T-cell (primary cell): ENCODE data around the gene SLC22A23. TPM values are rescaled to one million over a fixed set of nuclear protein-coding genes. Genes with fewer than 3 reads are reported as not detected.
A peak's percentile ranks its signal among the peaks of the same experiment; 100 is the strongest.

Experiments used
- ATAC-seq, 4 experiments: fragments of 200-7000 bp in 3 of 4; fragments of 150-1000 bp in 1 of 4; cut with Tn5 transposase; replicated peaks in 1 of 4; 1 replicate in 3 of 4; 2 replicates in 1 of 4; pipeline ENCODE4 v1.10.0; 2021; ENCODE audit warnings: moderate library complexity in 3 of 4, mild to moderate bottlenecking in 2 of 4, moderate number of reproducible peaks in 1 of 4
- CTCF ChIA-PET, 2 donors: fragments of 300-600 bp; sonication (Branson Sonifier 250); formaldehyde crosslinking; loops; one replicate each; lab custom pipeline; 2022; ENCODE audit warnings: antibody characterized with exemption in 2 of 2; lab: Charles Lee
- POLR2A ChIA-PET, 2 donors: fragments of 300-600 bp; sonication (Branson Sonifier 250); formaldehyde crosslinking; loops; one replicate each; lab custom pipeline; 2022; ENCODE audit warnings: antibody characterized with exemption in 2 of 2; lab: Charles Lee
- DNase-seq, 35 experiments: peaks; one replicate each; pipeline versions ENCODE4 v3.0.0 to v3.0.0-alpha.2; 2013 to 2023
- H3K27ac ChIP-seq: one replicate; pipeline ENCODE4 v1.5.1; 2013; ENCODE audit warnings: low read length
- H3K27me3 ChIP-seq, 2 experiments: replicated peaks in 1 of 2; 1 replicate in 1 of 2; 2 replicates in 1 of 2; pipeline versions ENCODE4 v1.6.1 to v1.7.0; 2013; ENCODE audit warnings: low read length in 1 of 2, mixed read lengths in 1 of 2; ENCODE audit not compliant: control insufficient read depth in 2 of 2, insufficient read depth in 2 of 2; ENCODE audit errors: extremely low read depth in 1 of 2
- H3K36me3 ChIP-seq, 2 donors: 1 replicate in 1 of 2; 2 replicates in 1 of 2; pipeline versions ENCODE4 v1.6.1 to v1.7.0; 2013; ENCODE audit warnings: low read length in 1 of 2; ENCODE audit not compliant: control insufficient read depth in 2 of 2, insufficient read depth in 1 of 2; ENCODE audit errors: extremely low read depth in 1 of 2
- H3K4me1 ChIP-seq, 2 experiments: 1 replicate in 1 of 2; 2 replicates in 1 of 2; pipeline versions ENCODE4 v1.6.1 to v1.7.0; 2013; ENCODE audit warnings: low read length in 2 of 2, mixed read lengths in 1 of 2; ENCODE audit not compliant: insufficient read depth in 2 of 2, control insufficient read depth in 1 of 2; ENCODE audit errors: extremely low read depth in 1 of 2
- H3K4me3 ChIP-seq, 2 donors: 1 replicate in 1 of 2; 2 replicates in 1 of 2; pipeline versions ENCODE4 v1.5.1 to v1.7.0; 2013; ENCODE audit warnings: mild to moderate bottlenecking in 2 of 2, low read length in 1 of 2, moderate library complexity in 1 of 2; ENCODE audit not compliant: control insufficient read depth in 1 of 2; ENCODE audit errors: extremely low read depth in 1 of 2
- H3K9me3 ChIP-seq: 2 replicates; pipeline ENCODE4 v1.7.0; 2013
- H3K27ac Mint-ChIP-seq, 2 donors: one replicate each; pipeline ENCODE4 v1.8.0; 2020 to 2021; ENCODE audit warnings: mild to moderate bottlenecking in 2 of 2, mixed read lengths in 2 of 2
- H3K27me3 Mint-ChIP-seq, 2 donors: one replicate each; pipeline ENCODE4 v1.8.0; 2021 to 2022; ENCODE audit warnings: mixed read lengths in 2 of 2
- H3K36me3 Mint-ChIP-seq: one replicate; pipeline ENCODE4 v1.8.0; 2021; ENCODE audit warnings: mixed read lengths
- H3K4me1 Mint-ChIP-seq, 3 donors: one replicate each; pipeline ENCODE4 v1.8.0; 2020 to 2022; ENCODE audit warnings: mixed read lengths in 3 of 3, mild to moderate bottlenecking in 1 of 3
- H3K4me3 Mint-ChIP-seq, 3 donors: one replicate each; pipeline ENCODE4 v1.8.0; 2020 to 2022; ENCODE audit warnings: mild to moderate bottlenecking in 3 of 3, mixed read lengths in 3 of 3, moderate library complexity in 3 of 3
- H3K9me3 Mint-ChIP-seq, 3 donors: one replicate each; pipeline ENCODE4 v1.8.0; 2020 to 2022; ENCODE audit warnings: mixed read lengths in 3 of 3
- WGBS: methylation state at CpG from one replicate; pipeline ENCODE4 v1.1.5; 2013; ENCODE audit warnings: missing lambda C conversion rate; ENCODE audit not compliant: insufficient coverage; 5-methylcytosine and 5-hydroxymethylcytosine counted together
- total RNA-seq, 35 experiments: library from RNA in 6 of 35; stranded (reverse) in 6 of 35; fragments of 120-200 nt in 1 of 35; gene quantifications; one replicate each; pipeline versions ENCODE4 v1.2.1 to v1.2.4 and lab custom pipeline; 2013 to 2026

The SLC22A23 gene
- total RNA-seq, 5 donors from 2014 or later (not counting 1 experiment from before 2014, with no cell fraction given), result 6.2 to 14.8 (median 12.1) TPM

DNA sequence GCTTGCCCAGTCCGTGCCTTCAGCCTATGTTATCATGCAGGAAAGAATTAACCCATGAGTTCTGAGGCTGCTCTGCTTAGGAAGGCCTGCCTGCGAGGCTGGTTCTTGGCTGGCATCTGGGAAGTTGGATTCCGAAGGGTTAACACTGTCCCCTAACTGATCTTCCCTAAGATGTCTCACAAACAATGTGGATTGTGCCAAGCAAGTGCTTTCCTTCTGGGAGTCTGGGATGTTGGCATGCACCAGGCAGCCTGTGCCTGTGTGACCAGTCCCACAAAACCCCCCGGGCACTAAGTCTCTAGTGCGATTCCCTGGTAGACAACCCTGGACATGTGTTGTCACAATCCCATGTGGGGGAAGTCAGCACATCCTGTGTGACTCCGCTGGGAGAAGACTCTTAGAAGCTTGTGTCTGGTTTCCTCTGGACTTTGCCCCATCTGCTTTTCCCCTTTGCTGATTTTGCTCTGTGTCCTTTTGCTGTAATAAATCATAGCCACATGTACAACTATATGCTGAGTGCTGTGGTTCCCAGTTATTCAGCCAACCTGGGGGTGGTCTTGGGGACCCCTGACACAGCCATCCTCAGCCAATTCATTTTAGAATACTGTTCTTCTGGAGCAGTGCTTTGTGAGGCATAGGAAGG, 83.8 kb downstream of the SLC22A23 start:
- WGBS, result 83% methylated on average over 6 of the region's 6 CpGs
- H3K36me3 Mint-ChIP-seq, result no peaks in the 10 kb centered on the region

DNA sequence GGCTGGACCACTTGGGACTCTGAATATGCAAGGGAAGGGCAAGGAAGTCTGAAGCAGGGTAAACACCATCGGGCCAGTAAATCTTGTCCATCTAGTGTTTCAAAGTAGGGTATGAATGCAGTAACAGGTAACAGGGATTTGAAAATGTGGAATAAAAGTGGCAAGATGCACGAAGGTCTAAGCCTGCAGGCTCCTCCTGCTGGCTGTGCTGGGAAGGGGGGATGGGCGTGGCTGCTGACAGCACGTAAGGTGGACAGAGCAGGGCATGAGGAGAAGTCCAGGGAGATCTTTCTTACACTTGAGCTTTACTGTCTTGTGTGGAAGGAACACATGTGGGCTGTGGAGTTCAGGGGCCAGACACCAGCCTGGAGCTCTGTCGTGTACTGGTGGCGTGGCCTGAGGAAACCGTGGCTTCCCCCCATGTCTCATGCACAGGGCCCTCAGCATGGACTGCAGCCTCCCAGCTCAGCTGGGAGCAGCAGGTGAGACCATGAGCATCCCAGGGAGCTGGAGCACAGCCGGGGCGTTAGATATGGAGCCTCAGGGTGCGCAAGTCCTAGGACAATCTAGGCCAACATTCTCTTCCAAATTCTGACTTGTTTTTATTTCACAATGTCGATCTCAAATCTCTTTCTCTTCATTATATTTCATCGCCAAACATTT, 84.5 kb downstream of the SLC22A23 start:
- peaks cover 21 to 48% (median 46%) of the 10 kb centered on the region in 3 donors for H3K4me1 Mint-ChIP-seq

More for the DNA sequence above, 83.8 kb downstream of the SLC22A23 start:
- DNase-seq (no peak), ATAC-seq (no peak)
- Mint-ChIP-seq H3K4me3 (no peak overlapping the region), H3K4me1 (peaks cover 24 to 53% (median 52%) of the 10 kb centered on the region in 3 donors), H3K27me3 (peaks cover 0 to under 1% of the 10 kb centered on the region in 2 donors), H3K27ac (peak overlapping the region in 1 of 2 donors; percentile 34), H3K9me3 (no peaks in the 10 kb centered on the region)
- H3K27ac ChIP-seq, result no peak overlapping the region
- peaks cover 0 to 7% of the 10 kb centered on the region in 2 experiments for H3K27me3 ChIP-seq
- peaks cover 11 to 29% of the 10 kb centered on the region in 2 experiments for H3K4me1 ChIP-seq
- CTCF ChIA-PET, result no interaction called here
- no peaks in the 10 kb centered on the region for H3K9me3 ChIP-seq
- H3K36me3 ChIP-seq, result no peaks in the 10 kb centered on the region
- H3K4me3 ChIP-seq, result no peak overlapping the region
- POLR2A ChIA-PET, result no interaction called here

DNA sequence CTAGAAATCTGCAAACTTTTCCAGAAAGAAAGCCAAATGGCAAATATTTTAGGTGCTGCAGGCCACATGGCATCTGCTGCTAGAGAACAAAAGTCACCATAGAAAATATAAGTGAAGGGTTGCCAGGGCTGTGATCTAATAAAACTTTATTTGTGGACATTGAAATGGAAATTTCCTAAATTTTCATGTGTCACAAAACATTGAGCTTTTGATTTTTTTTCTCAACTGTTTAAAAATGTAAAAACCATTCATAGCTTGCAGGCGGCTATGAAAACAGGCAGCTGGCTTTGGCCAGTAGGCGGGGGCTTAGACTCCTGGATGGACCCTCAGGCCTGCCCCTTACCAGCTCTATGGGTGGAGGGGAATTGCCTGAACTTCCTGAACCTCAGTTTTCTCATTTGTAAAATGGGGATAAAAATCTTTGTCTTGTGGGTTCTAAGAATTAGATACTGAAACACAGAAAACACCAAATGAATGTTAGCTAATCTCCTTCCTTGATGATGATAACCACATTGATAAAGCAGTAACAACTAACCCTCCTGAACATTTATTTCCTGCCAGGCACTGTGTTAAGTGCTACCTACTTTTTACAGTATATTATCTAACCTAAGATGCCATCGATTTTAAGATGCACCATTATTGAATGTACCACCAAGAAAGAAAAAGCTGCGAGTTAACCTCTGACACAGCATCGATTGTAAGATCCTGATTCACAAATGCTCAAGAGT, 85.5 kb downstream of the SLC22A23 start:
- H3K36me3 ChIP-seq, result no peaks in the 10 kb centered on the region
- no peaks in the 10 kb centered on the region for H3K27me3 Mint-ChIP-seq
- peak in 2 of 4 experiments; percentile 23 to 56 for ATAC-seq
- WGBS, result no CpG with 5 or more reads among the region's 5 CpGs
- peak overlapping the region; percentile 50 to 90 for H3K27ac Mint-ChIP-seq
- DNase-seq, result no peak
- no peaks in the 10 kb centered on the region for H3K36me3 Mint-ChIP-seq
- no peaks in the 10 kb centered on the region for H3K27me3 ChIP-seq
- POLR2A ChIA-PET, result interaction anchor here (0.8 to 1.8 kb wide), 3 partner anchors 9 to 84 kb away, joined by 3 to 6 read pairs (median 3); no protein-coding TSS in a partner anchor
- peak overlapping the region; percentile 50 for H3K27ac ChIP-seq
- no peak overlapping the region for H3K4me3 ChIP-seq
- no peaks in the 10 kb centered on the region for H3K9me3 Mint-ChIP-seq
- peak overlapping the region in 1 of 3 donors; percentile 46 for H3K4me3 Mint-ChIP-seq
- CTCF ChIA-PET, result interaction anchor here in 1 of 2 donors (0.7 kb wide), 2 partner anchors 52 to 214 kb away, joined by 3 read pairs; partner anchors contain the start of gene TUBB2A
- no peaks in the 10 kb centered on the region for H3K9me3 ChIP-seq
- H3K4me1 Mint-ChIP-seq, result peaks cover 20 to 42% (median 39%) of the 10 kb centered on the region in 3 donors
- peaks cover 11 to 21% of the 10 kb centered on the region in 2 experiments for H3K4me1 ChIP-seq

More for the DNA sequence above, 84.5 kb downstream of the SLC22A23 start:
- POLR2A ChIA-PET, result interaction anchor here in 1 of 2 donors (1.8 kb wide), 1 partner anchor 16 kb away, joined by 6 read pairs; no protein-coding TSS in a partner anchor
- Histone ChIP-seq H3K4me3 (no peak overlapping the region), H3K9me3 (no peaks in the 10 kb centered on the region), H3K36me3 (no peaks in the 10 kb centered on the region), H3K27ac (no peak overlapping the region), H3K4me1 (peaks cover 11 to 21% of the 10 kb centered on the region in 2 experiments), H3K27me3 (peaks cover 0 to 2% of the 10 kb centered on the region in 2 experiments)
- H3K27ac Mint-ChIP-seq, result peak overlapping the region in 1 of 2 donors; percentile 90
- no peaks in the 10 kb centered on the region for H3K27me3 Mint-ChIP-seq
- H3K36me3 Mint-ChIP-seq, result no peaks in the 10 kb centered on the region
- DNase-seq (peak in 1 of 35 experiments; percentile 21), ATAC-seq (no peak)
- no peaks in the 10 kb centered on the region for H3K9me3 Mint-ChIP-seq
- H3K4me3 Mint-ChIP-seq, result no peak overlapping the region
- CTCF ChIA-PET, result interaction anchor here in 1 of 2 donors (0.7 kb wide), 1 partner anchor 53 kb away, joined by 3 read pairs; no protein-coding TSS in a partner anchor
- WGBS, result 69% methylated on average over 7 of the region's 12 CpGs

DNA sequence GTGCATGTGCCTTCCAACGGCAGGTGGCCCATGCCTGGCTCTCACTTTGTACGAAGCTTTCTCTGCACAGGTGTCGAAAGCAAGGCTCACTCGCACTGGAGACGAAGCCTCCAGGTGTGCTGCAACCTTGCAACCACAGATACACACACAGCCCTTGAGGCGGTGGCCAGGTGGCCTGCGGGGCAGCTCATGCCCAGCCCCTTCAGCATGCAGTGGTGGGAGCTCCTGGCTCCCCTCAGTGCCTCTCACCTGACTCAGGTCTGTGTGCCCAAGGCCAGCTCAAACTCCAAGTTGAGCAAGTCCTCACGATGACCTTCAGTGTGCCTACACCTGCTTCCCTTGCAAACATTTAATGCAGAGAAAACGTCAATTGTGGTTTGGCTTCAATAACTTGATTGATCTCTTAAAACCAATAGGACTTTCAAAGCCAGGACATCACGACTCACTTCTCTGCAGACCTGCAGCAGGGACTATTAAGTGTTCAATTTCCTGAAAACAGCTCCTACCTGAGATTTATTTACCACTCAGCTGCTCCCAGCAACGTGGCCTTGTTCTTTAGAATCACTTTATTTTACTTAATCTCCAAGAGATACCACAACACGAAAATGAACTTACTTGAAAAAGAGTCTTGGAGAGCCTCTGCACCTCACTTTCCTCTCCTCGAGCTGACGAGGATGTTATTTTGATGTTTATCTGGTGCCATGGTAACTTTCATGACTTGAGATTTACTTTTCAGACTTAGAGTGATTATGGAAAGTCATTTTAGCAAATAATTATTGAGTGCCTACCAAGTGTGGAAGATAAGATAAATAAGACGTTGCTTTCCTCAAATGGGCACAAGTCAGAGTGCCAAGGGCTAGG, 86.3 kb downstream of the SLC22A23 start:
- H3K9me3 Mint-ChIP-seq, result no peaks in the 10 kb centered on the region
- Histone ChIP-seq H3K27ac (peak overlapping the region; percentile 50), H3K9me3 (no peaks in the 10 kb centered on the region), H3K4me1 (peaks cover 11 to 21% of the 10 kb centered on the region in 2 experiments), H3K36me3 (no peaks in the 10 kb centered on the region), H3K4me3 (no peak overlapping the region), H3K27me3 (no peaks in the 10 kb centered on the region)
- H3K36me3 Mint-ChIP-seq, result no peaks in the 10 kb centered on the region
- DNase-seq (peak in 23 of 35 experiments; percentile 7 to 71 (median 18)), ATAC-seq (peak; percentile 48 to 87 (median 58))
- H3K4me3 Mint-ChIP-seq, result peak overlapping the region in 1 of 3 donors; percentile 46
- H3K4me1 Mint-ChIP-seq, result peaks cover 20 to 42% (median 37%) of the 10 kb centered on the region in 3 donors
- peak overlapping the region; percentile 50 to 90 for H3K27ac Mint-ChIP-seq
- H3K27me3 Mint-ChIP-seq, result no peaks in the 10 kb centered on the region
- POLR2A ChIA-PET, result interaction anchor here (0.6 to 1.8 kb wide), 5 partner anchors 10 to 84 kb away, joined by 3 to 6 read pairs (median 3); no protein-coding TSS in a partner anchor
- CTCF ChIA-PET, result interaction anchor here in 1 of 2 donors (0.6 to 0.7 kb wide), 3 partner anchors 34 to 213 kb away, joined by 3 read pairs; partner anchors contain the start of gene TUBB2A
- 63% methylated on average over 11 of the region's 15 CpGs for WGBS

DNA sequence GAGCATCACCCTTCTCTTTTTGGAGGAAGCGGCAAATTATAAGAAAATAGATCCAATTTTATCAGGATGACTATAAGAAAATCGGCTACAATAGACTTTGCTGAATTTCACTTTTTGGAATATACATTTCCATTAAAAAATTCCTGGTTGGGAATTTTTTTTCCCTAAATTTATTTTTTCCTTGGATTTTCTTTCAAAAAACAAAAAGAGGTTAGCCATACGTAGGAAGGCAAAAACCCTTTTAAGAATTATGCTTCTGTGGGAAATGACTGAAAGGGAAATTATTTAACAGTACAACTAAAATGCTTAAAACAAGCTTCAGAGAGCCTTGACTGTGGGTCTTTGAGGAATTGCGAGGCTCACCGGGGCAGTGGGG, 86.9 kb downstream of the SLC22A23 start:
- ATAC-seq (no peak), DNase-seq (no peak)
- Histone ChIP-seq H3K4me3 (no peak overlapping the region), H3K9me3 (no peaks in the 10 kb centered on the region), H3K27ac (peak overlapping the region; percentile 50), H3K27me3 (no peaks in the 10 kb centered on the region), H3K36me3 (no peaks in the 10 kb centered on the region), H3K4me1 (peaks cover 11 to 21% of the 10 kb centered on the region in 2 experiments)
- no peaks in the 10 kb centered on the region for H3K27me3 Mint-ChIP-seq
- H3K36me3 Mint-ChIP-seq, result no peaks in the 10 kb centered on the region
- ChIA-PET CTCF (interaction anchor here in 1 of 2 donors (0.6 to 0.7 kb wide), 2 partner anchors 33 to 38 kb away, joined by 3 read pairs; no protein-coding TSS in a partner anchor), POLR2A (interaction anchor here in 1 of 2 donors (0.6 to 0.9 kb wide), 2 partner anchors 11 to 84 kb away, joined by 3 read pairs; no protein-coding TSS in a partner anchor)
- no peaks in the 10 kb centered on the region for H3K9me3 Mint-ChIP-seq
- WGBS, result 100% methylated on average over 2 of the region's 5 CpGs
- peak overlapping the region in 1 of 3 donors; percentile 46 for H3K4me3 Mint-ChIP-seq
- peaks cover 20 to 42% (median 37%) of the 10 kb centered on the region in 3 donors for H3K4me1 Mint-ChIP-seq
- peak overlapping the region; percentile 50 to 90 for H3K27ac Mint-ChIP-seq
